Measurements from ENCODE around the gene DLX3.
A peak's percentile ranks its signal among the peaks of the same experiment; 100 is the strongest.

The DLX3 gene

DNA sequence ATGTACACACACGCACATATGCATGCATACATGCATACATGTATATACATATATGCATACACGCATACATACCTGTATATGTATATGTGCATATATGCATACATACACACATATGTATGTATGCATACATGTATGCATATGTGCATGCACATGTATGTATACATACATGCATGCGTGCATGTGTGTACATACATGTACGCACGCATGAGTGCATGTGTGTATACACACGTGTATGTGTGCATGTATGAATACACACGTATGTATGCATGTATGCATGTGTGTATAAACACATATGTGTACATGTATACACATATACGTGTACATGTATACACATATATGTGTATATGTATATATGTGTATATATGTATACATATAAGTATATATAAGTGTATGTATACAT is 28.5 kb upstream of the DLX3 start:
- no peak for DNase-seq

DNA sequence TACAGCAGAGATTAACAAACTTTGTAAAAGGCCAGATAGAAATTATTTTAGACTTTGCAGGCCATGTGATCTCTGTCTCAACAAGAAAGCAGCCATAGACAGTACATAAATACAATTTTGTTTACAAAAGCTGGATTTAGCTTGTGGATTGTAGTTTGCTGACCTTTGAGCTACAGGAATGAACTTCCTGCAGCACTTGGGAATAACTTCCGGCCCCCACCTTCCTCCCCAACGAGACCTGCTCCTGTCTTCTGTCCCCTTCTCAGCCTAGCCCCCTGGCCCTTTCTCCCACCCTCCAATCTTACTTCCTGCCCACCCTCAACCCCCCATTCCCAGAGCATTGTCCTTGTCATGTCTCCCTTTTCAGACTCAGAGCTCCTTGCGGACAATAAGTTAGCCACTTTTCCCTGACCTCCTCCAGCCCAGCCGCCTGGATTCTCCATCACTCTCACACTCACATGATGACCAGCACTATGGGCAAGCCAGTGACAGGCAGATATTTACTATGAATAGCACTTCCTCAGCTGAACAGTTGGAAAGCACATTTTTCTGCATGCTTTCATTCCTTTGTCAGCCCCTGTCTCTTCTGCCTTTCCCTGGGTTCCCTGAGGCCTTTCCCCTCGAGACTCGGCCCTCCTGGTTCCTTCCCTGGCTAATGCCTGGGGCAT is 27.6 kb upstream of the DLX3 start:
- no peak for DNase-seq

DNA sequence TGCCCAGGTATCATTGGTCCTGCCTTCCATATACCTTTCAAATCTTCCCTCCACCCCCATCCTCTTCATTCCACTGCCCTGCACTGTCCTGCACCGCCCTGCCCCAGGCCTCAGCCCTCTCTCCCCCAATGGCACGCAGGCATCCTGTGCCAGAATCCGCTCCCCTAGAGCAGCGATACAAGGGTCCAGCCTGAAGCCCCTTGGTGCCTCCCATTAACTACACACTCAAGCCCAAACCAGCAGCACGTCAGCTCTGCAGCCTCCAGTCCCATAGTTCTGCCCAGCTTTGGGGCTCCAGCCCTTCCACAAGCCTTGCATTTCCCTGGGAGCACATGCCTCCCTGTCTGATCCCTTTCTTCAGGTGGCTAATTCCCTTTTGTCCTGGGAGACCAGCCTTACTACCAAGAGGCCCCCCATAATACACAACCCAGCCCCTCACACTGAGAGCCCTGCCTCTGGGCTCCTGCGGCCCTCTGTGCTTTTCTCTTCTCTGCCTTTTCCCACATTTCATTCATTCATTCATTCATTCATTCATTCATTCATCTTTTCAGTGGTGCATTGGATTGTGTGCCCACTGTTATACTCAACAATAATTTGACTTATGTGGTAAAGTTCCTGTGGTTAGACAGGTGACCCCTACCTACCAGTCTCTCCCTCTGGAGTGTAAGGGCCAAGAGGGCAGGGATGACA is 26.8 kb upstream of the DLX3 start:
- DNase-seq = no peak

DNA sequence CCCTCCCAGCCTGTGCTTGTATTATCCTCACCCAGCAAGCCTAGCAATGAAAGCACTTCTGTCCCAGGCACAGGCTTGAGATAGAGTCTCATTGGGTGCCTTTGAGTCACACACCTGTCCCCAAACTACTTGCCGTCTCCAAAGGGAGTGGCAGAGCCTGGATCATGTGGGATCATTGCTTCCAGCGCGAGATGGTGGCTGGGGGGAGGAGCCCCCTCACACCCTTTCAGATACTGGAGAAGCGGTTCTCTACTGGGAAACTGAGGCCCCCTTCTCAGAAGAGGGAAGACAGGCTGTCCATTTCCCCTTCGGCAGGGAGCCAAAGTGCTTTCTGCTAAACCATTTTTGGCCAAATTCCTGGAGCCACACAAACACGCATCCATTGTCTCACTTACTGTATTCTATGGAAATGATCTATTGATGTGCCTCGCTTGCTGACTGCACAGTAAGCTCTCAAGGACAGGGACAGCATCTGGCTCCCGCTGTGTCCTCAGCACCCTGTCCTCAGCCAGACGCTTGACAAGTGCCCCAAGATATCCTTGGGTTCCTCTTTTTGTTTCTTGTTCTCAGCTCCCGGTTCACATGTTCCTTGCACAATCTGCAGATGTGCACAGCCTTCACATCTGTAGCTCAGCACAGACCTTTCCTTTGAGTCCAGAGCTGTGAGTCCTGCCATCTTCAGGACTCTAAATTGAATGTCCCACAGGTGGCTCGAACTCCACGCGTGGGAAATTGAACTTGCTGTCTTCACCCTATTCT is 26.0 kb upstream of the DLX3 start:
- no peak for DNase-seq

DNA sequence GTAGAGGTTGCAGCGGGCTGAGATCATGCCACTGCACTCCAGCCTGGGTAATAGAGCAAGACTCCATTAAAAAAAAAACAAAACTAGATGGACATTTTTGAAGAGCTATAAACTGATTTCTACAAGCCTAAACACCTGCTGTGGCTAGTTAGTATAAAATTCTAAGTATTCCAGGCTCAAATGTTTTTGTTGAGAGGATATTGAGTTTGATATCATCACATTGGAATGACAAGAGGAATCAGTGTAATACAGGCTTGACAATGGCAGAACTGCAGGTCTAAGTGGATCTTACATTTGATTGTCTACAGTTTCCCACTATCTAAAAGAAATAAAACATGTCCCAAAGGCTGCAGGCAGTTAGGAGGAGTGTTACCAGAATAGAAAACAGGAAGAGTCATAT is 23.9 kb upstream of the DLX3 start:
- DNase-seq = no peak

DNA sequence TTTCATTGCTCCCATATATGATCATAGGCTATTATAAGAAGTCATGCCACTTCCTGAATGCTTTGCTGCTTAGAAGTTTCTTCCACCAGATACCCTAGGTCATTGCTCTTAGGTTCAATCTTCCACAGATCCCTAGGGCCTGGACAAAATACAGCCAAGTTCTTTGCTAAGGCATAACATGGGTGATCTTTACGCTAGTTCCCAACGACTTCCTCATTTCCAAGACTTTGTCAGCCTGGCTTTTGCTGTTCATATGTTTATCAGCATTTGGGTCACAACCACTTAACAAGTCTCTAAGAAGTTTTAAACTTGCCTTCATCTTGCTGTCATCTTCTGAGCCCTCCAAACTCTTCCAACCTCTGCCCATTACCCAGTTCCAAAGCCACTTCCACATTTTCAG is 20.1 kb upstream of the DLX3 start:
- no peak for DNase-seq

DNA sequence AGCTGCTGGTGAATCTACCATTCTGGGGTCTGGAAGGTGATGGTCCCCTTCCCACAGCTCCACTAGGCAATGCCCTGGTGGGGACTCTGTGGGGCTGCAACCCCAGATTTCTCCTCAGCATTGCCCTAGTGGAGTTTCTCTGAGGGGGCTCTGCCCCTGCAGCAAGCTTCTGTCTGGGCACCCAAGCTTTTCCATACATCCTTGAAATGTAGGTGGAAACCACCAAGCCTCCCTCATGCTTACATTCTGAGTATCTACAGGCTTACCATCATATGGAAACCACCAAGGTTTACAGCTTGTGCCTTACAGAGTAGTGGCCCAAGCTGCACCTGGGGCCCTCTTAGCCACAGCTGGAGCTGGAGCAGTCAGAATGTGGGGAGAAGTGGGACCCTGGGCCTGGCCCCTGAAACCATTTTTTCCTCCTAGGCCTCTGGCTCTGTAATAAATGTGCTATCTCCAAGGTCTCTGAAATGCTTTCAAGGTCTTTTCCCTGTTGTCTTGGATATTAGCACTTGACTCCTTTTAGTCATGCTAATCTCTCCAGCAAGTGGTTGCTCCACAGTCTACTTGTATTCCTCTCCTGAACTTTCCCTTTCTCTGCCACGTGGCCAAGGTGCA is 19.6 kb upstream of the DLX3 start:
- DNase-seq = no peak

DNA sequence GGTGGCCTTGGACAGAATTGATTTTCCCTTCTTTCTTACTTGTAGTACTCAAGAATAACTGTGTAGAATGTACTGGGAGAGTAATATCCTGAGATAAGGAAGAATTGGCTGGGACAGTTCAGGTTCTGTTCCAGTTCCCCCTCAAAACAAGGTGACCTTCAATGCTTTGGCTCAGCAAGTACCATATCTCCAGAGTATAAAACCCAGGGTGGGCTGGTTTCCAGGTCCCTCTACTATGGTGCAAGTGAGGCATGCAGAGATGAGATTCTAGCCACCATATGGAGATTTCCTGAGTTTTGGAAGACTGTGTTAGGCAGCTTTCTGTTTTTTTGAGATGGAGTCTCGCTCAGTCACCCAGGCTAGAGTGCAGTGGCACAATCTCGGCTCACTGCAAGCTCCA is 18.1 kb upstream of the DLX3 start:
- no peak for DNase-seq

DNA sequence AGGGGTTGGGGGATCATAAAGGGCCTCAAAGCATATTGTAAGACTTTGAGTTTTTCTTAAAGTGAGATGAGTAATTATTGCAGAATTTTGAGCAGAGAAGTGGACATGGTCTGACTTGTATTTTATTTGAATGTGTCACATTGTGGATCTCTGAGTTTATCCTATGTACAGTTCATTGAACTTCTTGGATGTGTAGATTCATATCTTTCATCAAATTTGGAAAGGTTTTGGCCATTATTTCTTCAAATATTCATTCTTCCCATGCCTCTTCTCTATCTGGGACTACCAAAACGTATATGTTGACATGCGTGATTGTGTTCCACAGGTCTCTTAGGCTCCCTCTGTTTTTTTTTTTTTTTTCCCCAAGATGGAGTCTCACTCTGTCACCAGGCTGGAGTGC is 14.3 kb upstream of the DLX3 start:
- DNase-seq = no peak

DNA sequence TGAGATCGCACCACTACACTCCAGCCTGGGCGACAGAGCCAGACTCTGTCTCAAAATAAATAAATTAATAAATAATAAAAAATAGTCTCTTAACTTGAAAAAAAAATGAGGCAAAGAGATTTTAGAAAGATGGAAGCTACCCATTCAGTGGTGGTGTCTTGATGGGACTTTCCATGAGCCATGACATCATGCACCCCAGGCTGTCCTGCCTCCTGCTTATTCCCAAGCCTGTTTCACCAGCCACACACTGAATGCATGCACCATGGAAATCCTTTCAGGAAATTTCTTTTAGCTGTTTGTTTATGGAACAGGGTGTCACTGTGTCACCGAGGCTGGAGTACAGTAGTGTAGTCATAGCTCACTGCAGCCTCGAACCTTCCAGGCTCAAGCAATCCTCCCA is 8.9 kb upstream of the DLX3 start:
- DNase-seq = no peak

DNA sequence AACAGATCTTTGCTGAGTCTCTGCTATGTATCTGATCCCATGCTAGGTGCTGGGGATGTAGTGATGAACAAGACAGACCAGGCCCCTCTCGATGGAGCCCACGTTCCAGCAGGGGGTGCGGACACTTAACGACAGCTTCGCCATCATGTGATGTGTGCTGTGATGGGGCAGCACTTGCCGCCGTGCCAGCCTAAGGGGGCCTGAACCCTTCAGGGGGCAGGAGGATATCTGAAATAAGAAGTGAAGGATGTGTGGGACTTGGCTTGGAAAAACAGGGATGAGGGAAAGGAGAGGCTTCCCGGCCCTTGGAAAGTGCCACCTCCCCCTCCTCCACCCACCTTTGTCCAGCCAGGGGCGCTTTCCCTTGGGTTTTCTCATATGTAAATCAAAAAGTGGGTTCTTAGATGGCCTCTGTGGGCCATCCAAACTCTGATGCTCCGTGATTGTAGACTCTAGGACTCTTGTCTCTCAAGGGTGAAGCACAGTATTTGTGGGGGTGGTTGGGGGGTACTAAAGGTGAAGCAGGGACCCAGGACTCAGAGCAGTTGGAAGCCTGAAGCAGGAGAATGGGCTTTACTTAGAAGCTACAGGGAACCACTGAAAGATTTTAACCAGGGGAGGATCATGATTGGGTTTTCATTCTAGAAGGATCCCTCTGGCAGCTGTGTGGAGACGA is 4.0 kb upstream of the DLX3 start:
- no peak for DNase-seq

DNA sequence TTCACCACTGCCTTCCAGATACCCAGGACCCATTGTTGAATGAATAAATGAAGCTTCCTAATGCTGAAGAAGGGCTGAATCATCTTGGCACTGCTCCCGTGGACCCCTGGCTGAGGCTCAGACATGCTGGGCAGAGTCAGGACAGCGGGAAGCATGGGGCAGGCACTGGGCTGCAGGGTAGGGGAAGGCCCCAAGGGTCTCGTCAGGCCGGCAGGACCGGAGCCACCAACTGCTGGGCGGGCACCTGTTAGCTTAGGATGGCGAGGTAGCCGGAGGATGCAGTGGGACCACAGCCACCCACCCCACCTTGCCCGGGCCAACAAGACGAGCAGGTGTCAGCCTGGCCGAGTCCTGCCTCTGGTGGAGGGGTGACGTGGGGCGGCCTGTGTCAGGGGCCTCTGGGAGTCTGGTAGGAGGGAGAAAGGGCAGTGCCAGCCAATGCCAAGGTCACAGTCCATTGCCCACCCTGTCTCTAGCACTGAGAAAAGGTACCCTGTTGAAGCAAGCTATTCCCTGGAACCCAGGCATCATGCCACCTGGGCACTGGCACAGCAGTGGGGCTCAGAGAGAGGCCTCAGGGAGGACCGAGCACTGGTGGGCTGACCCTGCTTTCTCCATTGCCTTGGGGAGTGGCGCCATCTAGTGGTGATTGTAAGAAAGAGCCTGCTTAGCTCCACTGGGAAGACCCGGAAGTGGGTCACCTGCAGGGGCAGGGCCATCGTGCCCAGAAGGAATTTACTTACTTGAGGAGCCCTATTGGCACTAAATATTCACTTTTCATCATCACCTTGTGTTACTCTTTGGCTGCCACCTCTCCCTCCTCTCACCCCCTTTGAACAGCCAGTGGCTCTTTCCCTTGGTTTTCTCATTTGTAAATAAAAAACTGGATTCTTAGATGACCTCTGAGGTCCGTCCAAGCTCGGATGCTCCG is 3.0 kb upstream of the DLX3 start:
- peak; percentile 92 for DNase-seq

DNA sequence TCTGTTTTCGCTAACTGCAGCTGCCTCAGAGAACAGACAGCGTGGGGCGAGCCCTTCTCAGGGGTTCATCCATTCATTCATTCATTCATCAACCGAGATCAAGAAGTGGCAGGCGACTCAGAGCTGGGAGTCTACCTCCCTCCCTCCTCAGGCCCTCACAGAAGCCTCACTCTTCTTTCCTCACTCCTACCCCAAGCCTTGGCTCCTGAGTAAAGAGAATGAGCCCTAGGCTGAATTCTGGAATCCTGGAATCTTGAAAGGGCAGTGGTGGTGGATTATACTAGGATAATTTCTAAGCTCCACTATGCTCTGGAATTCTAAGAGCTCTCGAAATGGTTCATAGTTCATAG is 2.3 kb upstream of the DLX3 start:
- no peak for DNase-seq

DNA sequence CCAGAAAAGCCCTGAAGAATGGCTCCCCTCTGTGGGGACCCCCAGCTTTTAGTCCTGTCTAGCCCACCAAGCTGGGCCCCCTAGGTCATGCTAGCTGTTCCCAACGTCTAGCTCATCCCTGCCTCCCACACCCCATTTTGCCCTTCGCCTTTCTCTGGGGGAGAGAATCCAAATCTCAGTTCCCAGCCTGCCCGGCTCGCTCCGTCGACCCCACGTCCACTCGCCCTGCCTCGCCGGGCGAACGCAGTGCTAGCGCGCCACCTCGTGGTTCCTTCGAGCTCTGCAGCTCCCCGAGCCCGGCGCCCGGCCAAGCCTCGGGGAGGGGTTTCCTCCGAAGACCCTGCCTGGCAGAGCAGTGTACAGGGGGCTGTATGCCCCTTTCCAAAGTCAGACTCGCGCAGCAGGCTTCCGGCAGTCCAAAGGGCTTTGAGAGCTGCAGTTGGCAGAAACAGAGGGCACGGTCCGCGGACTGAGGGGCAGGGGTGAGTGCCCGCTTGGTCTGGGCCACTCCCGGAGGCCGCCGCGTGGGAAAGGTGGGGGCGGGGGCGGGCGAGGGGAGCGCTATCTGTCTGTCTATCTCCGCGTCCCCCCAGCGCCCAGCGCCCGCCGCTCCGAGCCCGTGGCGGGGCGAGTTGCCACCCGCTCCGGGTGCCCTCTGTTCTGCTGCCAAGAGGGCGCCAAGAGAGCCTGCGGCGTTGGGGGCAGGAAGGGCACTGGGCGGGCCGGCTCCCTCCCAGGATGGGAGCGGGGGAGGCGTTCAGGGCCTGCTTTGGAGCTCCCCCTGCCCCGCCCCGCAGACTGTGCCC is 1.7 kb upstream of the DLX3 start:
- peak; percentile 74 for DNase-seq

DNA sequence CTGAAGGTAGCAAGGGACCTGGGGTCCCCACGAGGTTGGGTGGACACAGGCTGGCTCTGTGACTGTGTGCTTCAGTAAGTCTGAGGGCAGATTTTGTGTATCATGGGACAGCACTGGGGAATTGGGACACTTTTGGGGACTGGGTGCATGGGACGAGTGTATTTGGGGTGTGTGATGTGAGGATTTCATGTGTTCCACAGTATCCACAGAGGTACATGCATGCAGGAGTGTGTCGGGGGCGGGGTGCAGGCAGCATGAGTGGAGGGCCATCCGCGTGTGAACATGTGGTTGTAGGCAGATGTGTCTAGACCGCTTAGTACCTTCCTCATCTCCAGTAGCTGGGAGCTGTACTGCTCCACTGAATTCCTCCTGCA is 1.1 kb upstream of the DLX3 start:
- DNase-seq = no peak

DNA sequence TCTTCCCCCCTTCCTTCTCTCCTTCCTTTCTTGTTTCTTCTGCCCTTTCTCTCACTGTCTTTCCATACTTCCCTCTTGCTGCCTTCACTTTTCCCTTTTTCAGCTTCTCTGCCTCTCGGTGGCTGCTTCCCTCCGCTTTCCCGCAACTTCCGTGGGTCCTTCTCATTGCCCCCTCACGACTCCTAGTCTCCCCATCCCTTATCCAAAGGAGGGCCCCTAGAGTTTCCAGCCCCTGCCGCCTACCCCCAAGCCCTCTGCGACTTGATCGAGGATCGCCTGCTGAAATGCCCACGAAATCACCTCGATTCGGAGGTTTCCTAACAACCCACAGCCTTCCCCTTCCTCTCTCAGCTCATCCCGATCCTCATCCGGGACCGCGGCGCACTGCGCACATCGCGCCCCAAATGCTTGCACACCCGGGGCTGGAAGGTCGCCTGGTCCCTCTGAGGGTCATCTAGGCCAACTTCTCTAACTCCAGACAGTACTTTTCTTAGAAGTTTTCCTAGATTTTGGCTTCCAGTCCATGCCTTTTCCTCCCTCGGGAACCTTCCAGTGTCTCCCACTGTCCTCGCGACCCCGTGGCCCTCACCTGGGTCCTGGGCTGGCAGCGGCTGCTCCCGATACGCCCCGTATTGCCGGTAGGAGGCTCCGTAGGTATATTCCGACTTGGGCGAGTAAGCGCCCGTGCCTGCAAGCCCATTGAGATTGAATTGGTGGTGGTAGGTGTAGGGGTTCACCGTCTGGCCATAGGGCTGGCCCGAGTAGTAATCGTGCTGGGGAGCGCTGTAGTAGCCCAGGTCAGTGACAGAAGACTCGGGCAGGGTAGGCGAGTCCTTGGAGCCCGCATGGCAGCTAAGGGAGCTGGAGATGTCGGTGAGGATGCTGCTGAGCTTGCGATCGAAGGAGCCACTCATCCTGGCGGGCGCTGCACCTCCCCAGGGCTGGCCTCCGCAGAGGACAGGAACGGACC is 654 bp downstream of the DLX3 start:
- DNase-seq = no peak

DNA sequence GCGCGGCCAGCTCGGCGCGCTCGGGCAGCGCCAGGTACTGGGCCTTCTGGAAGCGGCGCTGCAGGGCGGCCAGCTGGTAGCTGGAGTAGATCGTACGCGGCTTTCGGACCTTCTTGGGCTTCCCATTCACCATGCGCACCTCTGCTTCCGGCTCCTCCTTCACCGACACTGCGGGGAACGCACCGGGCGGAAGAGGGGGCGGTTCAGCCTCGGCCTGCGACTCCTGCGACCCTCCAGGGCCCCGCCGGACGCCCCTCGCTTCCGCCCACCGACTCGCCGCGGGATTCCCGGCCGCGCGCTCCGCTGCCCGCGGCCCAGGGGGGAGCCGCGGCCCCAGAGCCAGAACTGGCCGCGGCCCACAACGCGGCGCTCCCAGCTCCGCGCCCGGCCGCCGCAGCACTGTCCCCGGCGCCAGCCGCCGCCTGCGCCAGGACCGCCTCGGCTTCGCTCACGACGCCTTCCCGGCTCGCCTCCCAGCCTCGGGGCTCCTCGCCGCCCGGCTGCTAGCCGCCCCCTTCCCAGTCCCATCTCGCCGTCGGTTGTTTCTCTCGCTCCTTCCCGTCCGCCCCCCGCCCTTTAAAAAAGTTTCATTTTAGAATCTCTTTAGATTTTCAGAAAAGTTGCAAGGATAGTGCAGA is 1.5 kb downstream of the DLX3 start:
- DNase-seq = peak; percentile 24

DNA sequence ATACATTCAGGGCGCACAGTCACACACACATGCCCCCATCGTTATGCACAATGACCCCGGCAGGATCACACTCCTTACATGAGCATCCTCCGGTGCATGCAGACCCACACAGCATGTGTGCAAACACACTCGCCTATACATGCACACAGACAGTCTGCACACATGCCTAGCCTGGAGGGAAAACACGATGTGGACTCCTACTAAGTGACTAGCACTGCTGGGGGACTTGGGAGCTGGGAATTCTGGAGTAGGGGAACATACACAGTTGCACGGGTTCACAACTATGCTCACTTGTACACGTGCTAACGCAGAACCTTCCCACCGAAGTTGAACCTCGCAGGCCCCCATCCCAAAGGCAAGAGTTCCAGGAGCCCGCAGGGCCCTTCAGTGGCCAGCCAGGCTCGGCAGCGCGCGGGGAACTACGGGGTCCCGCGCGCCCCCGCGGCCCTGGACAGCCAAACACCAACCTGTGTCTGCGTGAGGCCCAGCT is 2.0 kb downstream of the DLX3 start:
- no peak for DNase-seq

DNA sequence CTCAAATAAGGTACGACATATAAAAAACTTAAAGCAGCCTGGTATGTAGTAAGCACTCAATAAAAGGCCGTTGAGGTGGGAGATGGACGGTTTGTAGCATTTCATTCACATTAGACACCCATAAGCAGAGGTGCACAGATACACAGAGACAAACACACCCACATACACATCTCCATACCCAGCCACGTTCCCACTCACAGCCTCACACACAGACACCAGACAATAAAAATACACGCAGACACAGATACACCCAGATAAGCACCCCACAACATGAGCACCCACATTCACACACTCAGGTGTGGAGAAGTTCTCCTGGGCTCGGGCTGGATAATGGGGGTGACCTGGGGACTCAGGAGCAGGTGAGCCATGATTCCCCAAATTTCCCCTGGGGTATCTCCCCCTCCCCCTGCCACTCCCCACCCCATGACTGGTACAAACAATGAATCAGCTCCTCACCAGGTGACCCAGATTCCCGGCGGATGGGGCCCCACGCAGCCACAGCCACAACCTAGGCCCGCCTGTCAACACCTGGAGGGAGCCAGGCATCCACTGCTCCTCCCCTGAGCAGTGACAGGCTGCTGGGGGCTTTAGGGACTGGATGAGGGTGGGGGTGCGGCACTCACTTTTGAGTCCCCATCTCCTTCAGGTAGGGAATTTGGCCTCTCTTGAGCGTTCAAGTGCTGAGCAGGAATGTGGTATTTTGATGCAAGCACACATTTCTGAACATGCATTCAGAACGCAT is 2.7 kb downstream of the DLX3 start:
- DNase-seq = no peak
